ENCODE measurements around the gene SLC9A9. TPM values are rescaled to one million over a fixed set of nuclear protein-coding genes. Genes with fewer than 3 reads are reported as not detected.

Gene SLC9A9
- total and polyA plus RNA-seq, 2 donors from 2014 or later, result 3.7 to 16.5 TPM

- H3K9ac ChIP-seq (ENCODE audit: low read length in 3 of 3), result no peak overlapping the region
- no peaks in the 10 kb centered on the region for H3K4me1 ChIP-seq (ENCODE audit: control insufficient read depth in 2 of 3, insufficient read depth in 2 of 3, low read depth in 1 of 3, low read length in 3 of 3)
- FAIRE-seq (no peak), DNase-seq (no peak)
- H3K9me3 ChIP-seq (ENCODE audit: control insufficient read depth in 2 of 3, insufficient read depth in 1 of 3, low read length in 3 of 3), result no peaks in the 10 kb centered on the region
- H3K27me3 ChIP-seq (ENCODE audit: control insufficient read depth, insufficient read depth, low read length), result no peaks in the 10 kb centered on the region
- intact Hi-C loops (cut with DNase I), result no loop called here
- H3K27ac ChIP-seq (ENCODE audit: low read depth in 2 of 2, low read length in 2 of 2), result no peak overlapping the region
- no peaks in the 10 kb centered on the region for H3K36me3 ChIP-seq (ENCODE audit: control insufficient read depth in 2 of 3, insufficient read depth in 3 of 3, low read length in 3 of 3)
- TF ChIP-seq CTCF (IDR thresholded peaks at IDR 0.05; ENCODE audit: borderline replicate concordance, extremely low read depth, insufficient read depth), result no peak
- no peak overlapping the region for H3K4me3 ChIP-seq (ENCODE audit: low read length in 3 of 3)
Measured at GRCh38 chr3:143367171-143367570, 481.1 kb downstream of the SLC9A9 start.

GRCh38 chr3:143366672-143367071 lies 481.6 kb downstream of the SLC9A9 start:
- no peak for TF ChIP-seq CTCF (IDR thresholded peaks at IDR 0.05; ENCODE audit: borderline replicate concordance, extremely low read depth, insufficient read depth)
- H3K9ac ChIP-seq (ENCODE audit: low read length in 3 of 3), result no peak overlapping the region
- no peak for DNase-seq
- H3K9me3 ChIP-seq (ENCODE audit: control insufficient read depth in 2 of 3, insufficient read depth in 1 of 3, low read length in 3 of 3), result no peaks in the 10 kb centered on the region
- H3K4me1 ChIP-seq (ENCODE audit: control insufficient read depth in 2 of 3, insufficient read depth in 2 of 3, low read depth in 1 of 3, low read length in 3 of 3), result no peaks in the 10 kb centered on the region
- no peak overlapping the region for H3K4me3 ChIP-seq (ENCODE audit: low read length in 3 of 3)
- no peak for FAIRE-seq
- intact Hi-C loops (cut with DNase I), result no loop called here
- H3K27ac ChIP-seq (ENCODE audit: low read depth in 2 of 2, low read length in 2 of 2), result no peak overlapping the region
- H3K27me3 ChIP-seq (ENCODE audit: control insufficient read depth, insufficient read depth, low read length), result no peaks in the 10 kb centered on the region
- no peaks in the 10 kb centered on the region for H3K36me3 ChIP-seq (ENCODE audit: control insufficient read depth in 2 of 3, insufficient read depth in 3 of 3, low read length in 3 of 3)

GRCh38 chr3:143363949-143364348 lies 484.3 kb downstream of the SLC9A9 start:
- H3K9me3 ChIP-seq (ENCODE audit: control insufficient read depth in 2 of 3, insufficient read depth in 1 of 3, low read length in 3 of 3), result no peaks in the 10 kb centered on the region
- FAIRE-seq, result no peak

More at GRCh38 chr3:143363949-143364348, 484.3 kb downstream of the SLC9A9 start:
- Histone ChIP-seq H3K9ac (ENCODE audit: low read length in 3 of 3) (no peak overlapping the region), H3K36me3 (ENCODE audit: control insufficient read depth in 2 of 3, insufficient read depth in 3 of 3, low read length in 3 of 3) (no peaks in the 10 kb centered on the region), H3K27me3 (ENCODE audit: control insufficient read depth, insufficient read depth, low read length) (no peaks in the 10 kb centered on the region), H3K27ac (ENCODE audit: low read depth in 2 of 2, low read length in 2 of 2) (no peak overlapping the region), H3K4me3 (ENCODE audit: low read length in 3 of 3) (no peak overlapping the region), H3K4me1 (ENCODE audit: control insufficient read depth in 2 of 3, insufficient read depth in 2 of 3, low read depth in 1 of 3, low read length in 3 of 3) (no peaks in the 10 kb centered on the region)
- intact Hi-C loops (cut with DNase I), result no loop called here
- no peak for TF ChIP-seq CTCF (IDR thresholded peaks at IDR 0.05; ENCODE audit: borderline replicate concordance, extremely low read depth, insufficient read depth)
- no peak for DNase-seq
